ENCODE results near the gene ZNF592.
"Not testable (repeated sequence)": the region's sequence is repeated elsewhere in the genome, so short reads cannot be mapped to it uniquely, and the experiment has no call there.

Gene ZNF592

GRCh38 chr15:84750583-84751092 is 2.2 kb downstream of the ZNF592 start:
- Histone ChIP-seq H3K4me1 (ENCODE audit: control insufficient read depth, insufficient read depth, low read length) (peaks cover 45% of the 10 kb centered on the region), H3K27me3 (ENCODE audit: control insufficient read depth, insufficient read depth, low read length) (no peaks in the 10 kb centered on the region), H3K4me3 (ENCODE audit: low read length) (peak overlapping the region; percentile 87), H3K9ac (ENCODE audit: low read depth, low read length) (peak overlapping the region; percentile 20), H3K36me3 (ENCODE audit: insufficient read depth, low read length) (no peaks in the 10 kb centered on the region), H3K9me3 (replicated peaks; ENCODE audit: low read length) (no peaks in the 10 kb centered on the region), H3K4me2 (ENCODE audit: low read length) (peak overlapping the region; percentile 97)

GRCh38 chr15:84751721-84752120 is 3.3 kb downstream of the ZNF592 start:
- not testable (repeated sequence) for H3K36me3 ChIP-seq (ENCODE audit: insufficient read depth, low read length); H3K4me3 ChIP-seq (ENCODE audit: low read length); H3K9ac ChIP-seq (ENCODE audit: low read depth, low read length); H3K27me3 ChIP-seq (ENCODE audit: control insufficient read depth, insufficient read depth, low read length); H3K4me2 ChIP-seq (ENCODE audit: low read length); H3K9me3 ChIP-seq (replicated peaks; ENCODE audit: low read length)
- H3K4me1 ChIP-seq (ENCODE audit: control insufficient read depth, insufficient read depth, low read length): peaks cover 45% of the 10 kb centered on the region

- H3K4me3 ChIP-seq (ENCODE audit: low read length): peak overlapping the region; percentile 40
- H3K9me3 ChIP-seq (replicated peaks; ENCODE audit: low read length): no peaks in the 10 kb centered on the region
- H3K36me3 ChIP-seq (ENCODE audit: insufficient read depth, low read length): no peaks in the 10 kb centered on the region
- no peaks in the 10 kb centered on the region for H3K27me3 ChIP-seq (ENCODE audit: control insufficient read depth, insufficient read depth, low read length)
- H3K4me2 ChIP-seq (ENCODE audit: low read length): peak overlapping the region; percentile 77
- H3K9ac ChIP-seq (ENCODE audit: low read depth, low read length): peak overlapping the region; percentile 47
- peaks cover 41% of the 10 kb centered on the region for H3K4me1 ChIP-seq (ENCODE audit: control insufficient read depth, insufficient read depth, low read length)
Observed at GRCh38 chr15:84752195-84752594, 3.8 kb downstream of the ZNF592 start.

- Histone ChIP-seq H3K27me3 (ENCODE audit: control insufficient read depth, insufficient read depth, low read length) (no peaks in the 10 kb centered on the region), H3K4me3 (ENCODE audit: low read length) (peak overlapping the region; percentile 48), H3K9ac (ENCODE audit: low read depth, low read length) (peak overlapping the region; percentile 47), H3K4me1 (ENCODE audit: control insufficient read depth, insufficient read depth, low read length) (peaks cover 36% of the 10 kb centered on the region), H3K4me2 (ENCODE audit: low read length) (peak overlapping the region; percentile 77), H3K9me3 (replicated peaks; ENCODE audit: low read length) (no peaks in the 10 kb centered on the region), H3K36me3 (ENCODE audit: insufficient read depth, low read length) (no peaks in the 10 kb centered on the region)
Observed at GRCh38 chr15:84752700-84753099, 4.3 kb downstream of the ZNF592 start.

GRCh38 chr15:84754889-84755288 is 6.5 kb downstream of the ZNF592 start:
- not testable (repeated sequence) for H3K9ac ChIP-seq (ENCODE audit: low read depth, low read length); H3K4me3 ChIP-seq (ENCODE audit: low read length); H3K36me3 ChIP-seq (ENCODE audit: insufficient read depth, low read length); H3K4me2 ChIP-seq (ENCODE audit: low read length); H3K27me3 ChIP-seq (ENCODE audit: control insufficient read depth, insufficient read depth, low read length); H3K9me3 ChIP-seq (replicated peaks; ENCODE audit: low read length)
- peaks cover 30% of the 10 kb centered on the region for H3K4me1 ChIP-seq (ENCODE audit: control insufficient read depth, insufficient read depth, low read length)

GRCh38 chr15:84755736-84756527 is 7.5 kb downstream of the ZNF592 start:
- Histone ChIP-seq H3K4me2 (ENCODE audit: low read length) (no peak overlapping the region), H3K4me1 (ENCODE audit: control insufficient read depth, insufficient read depth, low read length) (peaks cover 20% of the 10 kb centered on the region), H3K9me3 (replicated peaks; ENCODE audit: low read length) (no peaks in the 10 kb centered on the region), H3K36me3 (ENCODE audit: insufficient read depth, low read length) (no peaks in the 10 kb centered on the region), H3K27me3 (ENCODE audit: control insufficient read depth, insufficient read depth, low read length) (no peaks in the 10 kb centered on the region), H3K9ac (ENCODE audit: low read depth, low read length) (no peak overlapping the region), H3K4me3 (ENCODE audit: low read length) (no peak overlapping the region)

- H3K4me1 ChIP-seq (ENCODE audit: control insufficient read depth, insufficient read depth, low read length): peaks cover 9% of the 10 kb centered on the region
- H3K36me3 ChIP-seq (ENCODE audit: insufficient read depth, low read length): no peaks in the 10 kb centered on the region
- no peaks in the 10 kb centered on the region for H3K27me3 ChIP-seq (ENCODE audit: control insufficient read depth, insufficient read depth, low read length)
- H3K4me3 ChIP-seq (ENCODE audit: low read length): no peak overlapping the region
- H3K9ac ChIP-seq (ENCODE audit: low read depth, low read length): no peak overlapping the region
- H3K9me3 ChIP-seq (replicated peaks; ENCODE audit: low read length): no peaks in the 10 kb centered on the region
- no peak overlapping the region for H3K4me2 ChIP-seq (ENCODE audit: low read length)
Observed at GRCh38 chr15:84759018-84759417, 10.6 kb downstream of the ZNF592 start.

- no peaks in the 10 kb centered on the region for H3K9me3 ChIP-seq (replicated peaks; ENCODE audit: low read length)
- no peak overlapping the region for H3K4me3 ChIP-seq (ENCODE audit: low read length)
- H3K4me1 ChIP-seq (ENCODE audit: control insufficient read depth, insufficient read depth, low read length): peaks cover 9% of the 10 kb centered on the region
- no peak overlapping the region for H3K4me2 ChIP-seq (ENCODE audit: low read length)
- H3K9ac ChIP-seq (ENCODE audit: low read depth, low read length): no peak overlapping the region
- no peaks in the 10 kb centered on the region for H3K27me3 ChIP-seq (ENCODE audit: control insufficient read depth, insufficient read depth, low read length)
- H3K36me3 ChIP-seq (ENCODE audit: insufficient read depth, low read length): peaks cover 4% of the 10 kb centered on the region
Observed at GRCh38 chr15:84760219-84760618, 11.8 kb downstream of the ZNF592 start.

- H3K9ac ChIP-seq (ENCODE audit: low read depth, low read length): no peak overlapping the region
- H3K27me3 ChIP-seq (ENCODE audit: control insufficient read depth, insufficient read depth, low read length): no peaks in the 10 kb centered on the region
- H3K4me3 ChIP-seq (ENCODE audit: low read length): no peak overlapping the region
- peaks cover 9% of the 10 kb centered on the region for H3K36me3 ChIP-seq (ENCODE audit: insufficient read depth, low read length)
- H3K9me3 ChIP-seq (replicated peaks; ENCODE audit: low read length): no peaks in the 10 kb centered on the region
- H3K4me2 ChIP-seq (ENCODE audit: low read length): no peak overlapping the region
- peaks cover 14% of the 10 kb centered on the region for H3K4me1 ChIP-seq (ENCODE audit: control insufficient read depth, insufficient read depth, low read length)
Observed at GRCh38 chr15:84761607-84762131, 13.3 kb downstream of the ZNF592 start.

GRCh38 chr15:84762840-84763572 is 14.6 kb downstream of the ZNF592 start:
- Histone ChIP-seq H3K4me3 (ENCODE audit: low read length) (no peak overlapping the region), H3K27me3 (ENCODE audit: control insufficient read depth, insufficient read depth, low read length) (no peaks in the 10 kb centered on the region), H3K4me1 (ENCODE audit: control insufficient read depth, insufficient read depth, low read length) (peaks cover 17% of the 10 kb centered on the region), H3K9ac (ENCODE audit: low read depth, low read length) (no peak overlapping the region), H3K4me2 (ENCODE audit: low read length) (no peak overlapping the region), H3K9me3 (replicated peaks; ENCODE audit: low read length) (no peaks in the 10 kb centered on the region), H3K36me3 (ENCODE audit: insufficient read depth, low read length) (peaks cover 16% of the 10 kb centered on the region)

GRCh38 chr15:84764585-84764984 is 16.2 kb downstream of the ZNF592 start:
- Histone ChIP-seq H3K27me3 (ENCODE audit: control insufficient read depth, insufficient read depth, low read length) (no peaks in the 10 kb centered on the region), H3K4me1 (ENCODE audit: control insufficient read depth, insufficient read depth, low read length) (peaks cover 17% of the 10 kb centered on the region), H3K9me3 (replicated peaks; ENCODE audit: low read length) (no peaks in the 10 kb centered on the region), H3K9ac (ENCODE audit: low read depth, low read length) (no peak overlapping the region), H3K4me3 (ENCODE audit: low read length) (no peak overlapping the region), H3K4me2 (ENCODE audit: low read length) (no peak overlapping the region), H3K36me3 (ENCODE audit: insufficient read depth, low read length) (peaks cover 30% of the 10 kb centered on the region)
